Immature natural killer cell (primary cell): ENCODE measurements around the gene RRP1B. TPM values are rescaled to one million over a fixed set of nuclear protein-coding genes. Genes with fewer than 3 reads are reported as not detected.
"Not testable (repeated sequence)": the region's sequence is repeated elsewhere in the genome, so short reads cannot be mapped to it uniquely, and the experiment has no call there.

ENCODE experiments used
- DNase-seq, 3 donors: peaks; one replicate each; pipeline ENCODE4 v3.0.0; 2022; ENCODE audit warnings: mixed read lengths in 1 of 3
- H3K27ac Mint-ChIP-seq, 6 donors: one replicate each; pipeline ENCODE4 v1.8.0; 2020; ENCODE audit warnings: mixed read lengths in 6 of 6, mild to moderate bottlenecking in 5 of 6, inconsistent platforms in 4 of 6, moderate library complexity in 3 of 6
- H3K27me3 Mint-ChIP-seq, 3 donors: one replicate each; pipeline ENCODE4 v1.8.0; 2020 to 2021; ENCODE audit warnings: low read depth in 3 of 3, mild to moderate bottlenecking in 3 of 3, mixed read lengths in 3 of 3, moderate library complexity in 3 of 3, inconsistent platforms in 1 of 3
- H3K36me3 Mint-ChIP-seq, 3 donors: one replicate each; pipeline ENCODE4 v1.8.0; 2020; ENCODE audit warnings: mixed read lengths in 3 of 3, inconsistent platforms in 2 of 3, mild to moderate bottlenecking in 2 of 3
- H3K4me1 Mint-ChIP-seq, 2 donors: one replicate each; pipeline ENCODE4 v1.8.0; 2020; ENCODE audit warnings: inconsistent platforms in 2 of 2, mild to moderate bottlenecking in 2 of 2, mixed read lengths in 2 of 2, moderate library complexity in 1 of 2
- H3K4me3 Mint-ChIP-seq, 5 donors: one replicate each; pipeline ENCODE4 v1.8.0; 2020; ENCODE audit warnings: mild to moderate bottlenecking in 5 of 5, mixed read lengths in 5 of 5, inconsistent platforms in 3 of 5, moderate library complexity in 3 of 5
- H3K9me3 Mint-ChIP-seq, 6 donors: one replicate each; pipeline ENCODE4 v1.8.0; 2020; ENCODE audit warnings: mild to moderate bottlenecking in 6 of 6, mixed read lengths in 6 of 6, inconsistent platforms in 4 of 6, moderate library complexity in 3 of 6
- polyA plus RNA-seq, 3 donors: library from polyadenylated mRNA; unstranded; fragments of 300-500 nt; fragmentation: Illumina TruSeq; gene quantifications; one replicate each; pipeline ENCODE4 v1.2.3, GENCODE V29; 2021

RRP1B gene
- polyA plus RNA-seq, 3 donors from 2014 or later: 4.9 to 31.0 (median 10.2) TPM

GRCh38 chr21:43667191-43667904 lies 8.0 kb downstream of the RRP1B start:
- H3K36me3 Mint-ChIP-seq: peaks cover 16 to 18% (median 16%) of the 10 kb centered on the region in 3 donors

GRCh38 chr21:43669828-43670605 lies 10.7 kb downstream of the RRP1B start:
- H3K27me3 Mint-ChIP-seq: no peaks in the 10 kb centered on the region
- H3K9me3 Mint-ChIP-seq: no peaks in the 10 kb centered on the region
- peaks cover 16 to 21% (median 20%) of the 10 kb centered on the region in 3 donors for H3K36me3 Mint-ChIP-seq
- no peak for DNase-seq
- no peak overlapping the region for H3K27ac Mint-ChIP-seq
- H3K4me1 Mint-ChIP-seq: peaks cover 7 to 21% of the 10 kb centered on the region in 2 donors
- no peak overlapping the region for H3K4me3 Mint-ChIP-seq

More at GRCh38 chr21:43667191-43667904, 8.0 kb downstream of the RRP1B start:
- Mint-ChIP-seq H3K4me1 (peaks cover 10 to 29% of the 10 kb centered on the region in 2 donors), H3K4me3 (no peak overlapping the region), H3K27ac (no peak overlapping the region), H3K27me3 (no peaks in the 10 kb centered on the region), H3K9me3 (no peaks in the 10 kb centered on the region)
- DNase-seq: no peak

DNA sequence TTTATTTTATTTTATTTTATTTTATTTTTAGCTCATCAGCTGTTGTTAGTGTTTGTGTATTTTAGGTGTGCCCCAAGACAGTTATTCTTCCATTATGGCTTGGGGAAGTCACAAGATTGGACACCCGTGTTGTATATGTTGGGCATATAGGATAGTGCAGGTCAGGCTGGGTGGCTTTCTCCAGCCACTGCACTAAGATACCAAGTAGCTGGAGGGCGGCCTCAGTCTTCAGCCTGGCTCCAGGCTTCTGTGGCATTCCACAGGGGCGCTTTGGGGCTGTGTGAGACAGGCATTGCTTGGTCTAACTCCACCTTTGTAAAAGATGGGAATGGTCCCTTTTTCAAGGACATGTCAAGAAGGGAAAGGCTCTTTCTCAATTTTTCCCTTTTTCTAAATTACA lies 16.5 kb downstream of the RRP1B start:
- H3K9me3 Mint-ChIP-seq: no peaks in the 10 kb centered on the region
- H3K27ac Mint-ChIP-seq: no peak overlapping the region
- peaks cover 22 to 47% (median 23%) of the 10 kb centered on the region in 3 donors for H3K36me3 Mint-ChIP-seq
- DNase-seq: no peak
- no peaks in the 10 kb centered on the region for H3K27me3 Mint-ChIP-seq
- no peak overlapping the region for H3K4me3 Mint-ChIP-seq
- peaks cover 0 to 2% of the 10 kb centered on the region in 2 donors for H3K4me1 Mint-ChIP-seq

DNA sequence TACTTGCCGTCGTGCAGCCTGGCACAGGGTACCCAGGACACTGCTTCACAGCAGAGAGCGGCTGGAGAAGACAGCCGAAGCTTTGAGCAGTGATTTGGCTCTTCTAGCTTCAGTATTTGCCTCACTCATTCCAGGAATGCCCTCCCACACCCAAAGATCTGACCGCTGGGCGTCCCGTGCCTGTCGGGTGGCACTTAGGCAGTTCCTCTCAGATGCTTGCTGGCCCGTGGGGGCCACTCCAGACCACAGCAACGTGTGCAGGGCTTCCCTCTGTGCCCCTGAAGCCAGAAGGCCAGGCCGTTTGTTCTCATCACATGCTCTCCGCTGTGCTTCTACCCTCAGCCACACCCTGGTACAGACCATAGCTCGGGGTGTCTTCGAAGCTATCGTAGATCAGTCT lies 17.0 kb downstream of the RRP1B start:
- Mint-ChIP-seq H3K27me3 (no peaks in the 10 kb centered on the region), H3K36me3 (peaks cover 22 to 47% (median 23%) of the 10 kb centered on the region in 3 donors), H3K27ac (no peak overlapping the region), H3K4me1 (peaks cover 0 to 2% of the 10 kb centered on the region in 2 donors), H3K4me3 (no peak overlapping the region), H3K9me3 (no peaks in the 10 kb centered on the region)
- DNase-seq: no peak

GRCh38 chr21:43679951-43680350 lies 20.6 kb downstream of the RRP1B start:
- DNase-seq: no peak
- peaks cover 27 to 51% (median 34%) of the 10 kb centered on the region in 3 donors for H3K36me3 Mint-ChIP-seq
- H3K4me3 Mint-ChIP-seq: no peak overlapping the region
- H3K27ac Mint-ChIP-seq: peak overlapping the region in 1 of 6 donors; percentile 67
- no peaks in the 10 kb centered on the region for H3K9me3 Mint-ChIP-seq
- H3K27me3 Mint-ChIP-seq: peaks cover 0 to 2% (median 0%) of the 10 kb centered on the region in 3 donors
- peaks cover 0 to 2% of the 10 kb centered on the region in 2 donors for H3K4me1 Mint-ChIP-seq

DNA sequence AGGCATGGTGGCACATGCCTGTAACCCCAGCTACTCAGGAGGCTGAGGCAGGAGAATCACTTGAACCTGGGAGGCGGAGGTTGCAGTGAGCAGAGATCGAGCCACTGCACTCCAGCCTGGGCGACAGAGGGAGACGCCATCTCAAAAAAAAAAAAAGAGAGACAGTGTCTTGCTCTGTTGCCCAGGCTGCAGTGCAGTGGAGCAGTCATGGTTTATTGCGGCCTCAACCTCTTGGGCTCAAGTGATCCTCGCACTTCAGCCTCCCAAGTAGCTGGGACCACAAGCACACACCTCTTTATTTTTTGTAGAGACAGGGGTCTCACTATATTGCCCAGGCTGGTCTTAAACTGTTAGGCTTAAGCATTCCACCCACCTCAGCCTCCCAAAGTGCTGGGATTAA lies 21.1 kb downstream of the RRP1B start:
- peaks cover 32 to 51% (median 39%) of the 10 kb centered on the region in 3 donors for H3K36me3 Mint-ChIP-seq
- not testable (repeated sequence) for DNase-seq, H3K9me3 Mint-ChIP-seq, H3K4me1 Mint-ChIP-seq, H3K27me3 Mint-ChIP-seq, H3K27ac Mint-ChIP-seq, H3K4me3 Mint-ChIP-seq

DNA sequence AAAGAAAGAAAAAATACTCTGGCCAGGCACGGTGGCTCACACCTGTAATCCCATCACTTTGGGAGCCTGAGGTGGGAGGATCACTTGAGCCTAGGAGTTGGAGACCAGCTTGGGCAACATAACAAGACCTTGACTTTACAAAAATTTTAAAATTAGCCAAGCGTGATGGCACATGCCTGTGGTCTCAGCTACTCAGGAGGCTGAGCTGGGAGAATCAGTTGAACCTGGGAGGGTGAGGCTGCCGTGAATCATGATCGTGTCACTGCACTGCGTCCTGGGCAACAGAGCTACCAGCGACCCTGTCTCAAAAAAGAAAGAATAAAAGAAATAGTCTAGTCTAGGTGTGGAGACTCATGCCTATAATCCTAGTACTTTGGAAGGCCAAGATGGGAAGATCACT lies 22.3 kb downstream of the RRP1B start:
- Mint-ChIP-seq H3K9me3 (no peaks in the 10 kb centered on the region), H3K27ac (no peak overlapping the region), H3K27me3 (peaks cover 0 to 2% (median 0%) of the 10 kb centered on the region in 3 donors), H3K36me3 (peaks cover 38 to 58% (median 44%) of the 10 kb centered on the region in 3 donors), H3K4me3 (no peak overlapping the region), H3K4me1 (peaks cover 0 to 2% of the 10 kb centered on the region in 2 donors)
- no peak for DNase-seq

DNA sequence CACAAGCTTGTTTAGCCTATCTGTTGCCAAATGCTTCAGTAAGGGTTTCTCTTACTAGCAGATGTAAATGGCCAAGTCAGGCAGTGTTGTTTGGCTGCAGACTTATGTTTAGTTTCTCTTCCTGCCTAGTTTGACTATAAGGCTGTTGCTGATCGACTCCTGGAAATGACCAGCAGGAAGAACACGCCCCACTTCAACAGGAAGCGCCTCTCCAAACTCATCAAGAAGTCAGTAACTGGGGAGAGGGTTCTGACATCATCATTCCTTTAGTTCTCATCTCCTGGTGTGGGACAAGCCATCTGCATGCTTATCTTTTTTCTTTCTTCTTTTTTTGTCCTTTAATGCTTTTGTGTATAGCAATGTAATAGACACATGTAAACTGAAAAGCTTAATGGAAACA lies 25.1 kb downstream of the RRP1B start:
- peak overlapping the region in 1 of 6 donors; percentile 41 for H3K27ac Mint-ChIP-seq
- no peak for DNase-seq
- H3K9me3 Mint-ChIP-seq: no peaks in the 10 kb centered on the region
- H3K36me3 Mint-ChIP-seq: peaks cover 33 to 53% (median 36%) of the 10 kb centered on the region in 3 donors
- no peak overlapping the region for H3K4me3 Mint-ChIP-seq
- H3K4me1 Mint-ChIP-seq: no peaks in the 10 kb centered on the region
- peaks cover 0 to 2% (median 0%) of the 10 kb centered on the region in 3 donors for H3K27me3 Mint-ChIP-seq

DNA sequence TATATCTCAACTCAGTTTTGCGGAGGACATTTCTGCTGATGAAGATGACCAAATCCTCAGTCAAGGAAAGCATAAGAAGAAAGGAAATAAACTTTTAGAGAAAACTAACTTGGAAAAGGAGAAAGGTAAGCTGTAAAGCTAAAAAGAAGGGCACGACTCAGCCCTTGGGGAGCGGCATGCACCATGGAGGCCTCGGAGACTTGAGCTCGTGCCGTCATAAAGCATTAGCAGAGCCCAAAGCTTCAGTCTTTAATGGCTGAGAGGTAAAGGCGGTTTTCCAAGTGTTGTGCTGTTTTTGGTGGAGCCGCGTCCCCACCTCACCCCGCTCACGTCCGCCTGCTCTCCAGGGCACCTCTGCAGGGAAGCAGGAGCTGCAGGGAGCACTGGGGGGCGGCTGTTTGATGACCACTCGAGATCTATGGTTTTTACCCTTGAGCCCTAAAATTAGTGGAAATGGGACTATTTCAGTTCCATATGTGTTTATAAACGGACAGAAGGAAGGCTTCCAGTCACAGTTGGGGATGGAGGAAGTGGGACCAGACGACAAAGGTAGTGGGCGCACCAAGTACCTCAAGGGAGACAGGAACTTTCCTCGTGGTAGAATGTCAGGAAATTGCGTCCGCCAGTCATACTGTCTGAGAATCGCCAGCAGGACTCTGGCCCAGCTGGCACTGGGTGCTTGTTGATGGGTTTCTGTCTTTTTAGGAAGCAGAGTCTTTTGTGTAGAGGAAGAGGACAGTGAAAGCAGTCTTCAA lies 27.6 kb downstream of the RRP1B start:
- Mint-ChIP-seq H3K4me3 (no peak overlapping the region), H3K4me1 (no peaks in the 10 kb centered on the region), H3K9me3 (no peaks in the 10 kb centered on the region), H3K27ac (no peak overlapping the region), H3K27me3 (peaks cover 0 to 2% (median 0%) of the 10 kb centered on the region in 3 donors), H3K36me3 (peaks cover 25 to 50% (median 36%) of the 10 kb centered on the region in 3 donors)
- DNase-seq: no peak

DNA sequence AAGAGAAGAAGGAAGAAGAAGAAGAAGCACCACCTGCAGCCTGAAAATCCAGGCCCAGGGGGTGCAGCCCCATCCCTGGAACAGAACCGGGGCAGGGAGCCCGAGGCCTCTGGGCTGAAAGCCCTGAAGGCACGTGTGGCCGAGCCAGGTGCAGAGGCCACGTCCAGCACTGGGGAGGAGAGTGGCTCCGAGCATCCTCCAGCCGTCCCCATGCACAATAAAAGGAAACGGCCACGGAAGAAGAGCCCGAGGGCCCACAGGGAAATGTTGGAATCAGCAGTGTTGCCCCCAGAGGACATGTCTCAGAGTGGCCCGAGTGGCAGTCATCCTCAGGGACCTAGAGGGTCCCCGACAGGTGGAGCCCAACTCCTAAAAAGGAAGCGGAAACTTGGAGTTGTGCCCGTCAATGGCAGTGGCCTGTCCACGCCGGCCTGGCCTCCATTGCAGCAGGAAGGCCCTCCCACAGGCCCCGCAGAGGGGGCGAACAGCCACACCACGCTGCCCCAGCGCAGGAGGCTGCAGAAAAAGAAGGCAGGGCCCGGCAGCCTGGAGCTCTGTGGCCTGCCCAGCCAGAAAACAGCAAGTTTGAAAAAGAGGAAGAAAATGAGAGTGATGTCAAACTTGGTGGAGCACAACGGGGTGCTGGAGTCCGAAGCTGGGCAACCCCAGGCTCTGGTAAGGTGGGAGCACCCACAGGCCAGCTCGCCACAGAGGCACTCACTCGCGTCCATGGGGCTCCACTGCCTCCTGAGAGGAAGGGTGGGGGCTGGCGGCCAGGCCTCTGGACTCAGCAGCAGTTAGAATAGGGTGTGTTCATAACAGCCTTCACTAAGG lies 28.4 kb downstream of the RRP1B start:
- peaks cover 0 to 2% (median 2%) of the 10 kb centered on the region in 3 donors for H3K27me3 Mint-ChIP-seq
- no peak overlapping the region for H3K4me3 Mint-ChIP-seq
- H3K27ac Mint-ChIP-seq: no peak overlapping the region
- H3K4me1 Mint-ChIP-seq: no peaks in the 10 kb centered on the region
- H3K9me3 Mint-ChIP-seq: no peaks in the 10 kb centered on the region
- no peak for DNase-seq
- H3K36me3 Mint-ChIP-seq: peaks cover 21 to 48% (median 33%) of the 10 kb centered on the region in 3 donors

DNA sequence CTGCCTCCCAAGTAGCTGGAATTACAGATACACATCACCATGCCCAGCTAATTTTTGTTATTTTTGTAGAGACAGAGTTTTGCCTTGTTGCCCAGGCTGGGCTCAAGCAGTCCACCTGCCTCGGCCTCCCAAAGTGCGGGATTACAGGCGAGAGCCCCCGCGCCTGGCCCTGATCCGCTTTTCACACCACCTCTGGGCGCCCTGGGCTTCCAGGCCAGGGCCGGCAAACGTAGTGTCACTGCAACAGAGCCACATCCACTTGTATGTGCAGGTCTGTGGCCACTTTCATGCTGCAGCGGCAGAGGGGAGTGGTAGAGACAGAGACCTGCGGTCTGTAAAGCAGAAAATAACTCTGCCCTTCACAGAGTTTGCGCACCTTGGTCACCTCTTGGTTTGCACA lies 29.5 kb downstream of the RRP1B start:
- no peak for DNase-seq
- Mint-ChIP-seq H3K27ac (no peak overlapping the region), H3K27me3 (peaks cover 0 to 2% (median 2%) of the 10 kb centered on the region in 3 donors), H3K4me3 (no peak overlapping the region), H3K36me3 (peaks cover 27 to 48% (median 37%) of the 10 kb centered on the region in 3 donors), H3K9me3 (no peaks in the 10 kb centered on the region), H3K4me1 (no peaks in the 10 kb centered on the region)

DNA sequence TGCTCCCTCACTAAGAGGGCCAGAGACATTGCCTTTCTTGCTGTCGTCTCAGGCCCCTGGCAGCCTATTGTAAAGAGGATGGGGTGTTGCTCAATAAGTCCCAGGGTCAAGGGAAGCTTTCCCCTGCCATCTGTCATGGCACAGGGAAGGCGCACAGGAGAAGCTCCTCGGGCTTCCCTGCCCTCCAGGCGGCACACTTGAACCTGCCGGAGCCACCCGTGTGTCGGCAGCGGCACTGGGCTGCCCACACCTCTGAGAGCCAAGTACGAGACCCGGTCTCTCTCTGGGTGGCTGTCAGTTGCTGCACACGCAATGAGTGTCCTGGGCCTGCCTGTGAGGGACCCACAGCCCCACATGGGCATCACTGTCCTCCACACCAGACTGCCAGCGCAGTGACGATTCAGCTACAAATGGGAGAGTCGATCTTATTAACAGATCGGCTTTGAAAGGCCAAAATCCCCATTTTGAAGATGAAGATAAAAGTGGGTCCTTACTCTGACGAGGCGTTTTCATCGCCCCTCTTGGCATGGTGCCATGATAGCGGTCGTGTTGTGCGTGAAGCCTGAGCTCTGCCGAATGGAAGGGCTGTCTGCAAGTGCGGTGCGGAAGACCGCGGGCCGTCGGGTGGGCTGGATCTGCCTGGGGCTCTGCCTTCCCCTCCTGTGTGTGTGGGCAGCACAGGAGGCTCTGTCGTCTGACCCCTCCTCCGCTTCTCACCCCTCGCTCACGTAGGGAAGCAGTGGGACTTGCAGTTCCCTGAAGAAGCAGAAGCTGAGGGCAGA lies 30.4 kb downstream of the RRP1B start:
- Mint-ChIP-seq H3K27ac (no peak overlapping the region), H3K27me3 (peaks cover 0 to 2% (median 2%) of the 10 kb centered on the region in 3 donors), H3K4me3 (no peak overlapping the region), H3K4me1 (no peaks in the 10 kb centered on the region), H3K9me3 (no peaks in the 10 kb centered on the region), H3K36me3 (peaks cover 28 to 46% (median 33%) of the 10 kb centered on the region in 3 donors)
- no peak for DNase-seq
